Measurements from ENCODE around the gene EDC3. TPM values are rescaled to one million over a fixed set of nuclear protein-coding genes. Genes with fewer than 3 reads are reported as not detected.

Gene EDC3
- total RNA-seq, 1 donor, result 9.8 TPM

DNA sequence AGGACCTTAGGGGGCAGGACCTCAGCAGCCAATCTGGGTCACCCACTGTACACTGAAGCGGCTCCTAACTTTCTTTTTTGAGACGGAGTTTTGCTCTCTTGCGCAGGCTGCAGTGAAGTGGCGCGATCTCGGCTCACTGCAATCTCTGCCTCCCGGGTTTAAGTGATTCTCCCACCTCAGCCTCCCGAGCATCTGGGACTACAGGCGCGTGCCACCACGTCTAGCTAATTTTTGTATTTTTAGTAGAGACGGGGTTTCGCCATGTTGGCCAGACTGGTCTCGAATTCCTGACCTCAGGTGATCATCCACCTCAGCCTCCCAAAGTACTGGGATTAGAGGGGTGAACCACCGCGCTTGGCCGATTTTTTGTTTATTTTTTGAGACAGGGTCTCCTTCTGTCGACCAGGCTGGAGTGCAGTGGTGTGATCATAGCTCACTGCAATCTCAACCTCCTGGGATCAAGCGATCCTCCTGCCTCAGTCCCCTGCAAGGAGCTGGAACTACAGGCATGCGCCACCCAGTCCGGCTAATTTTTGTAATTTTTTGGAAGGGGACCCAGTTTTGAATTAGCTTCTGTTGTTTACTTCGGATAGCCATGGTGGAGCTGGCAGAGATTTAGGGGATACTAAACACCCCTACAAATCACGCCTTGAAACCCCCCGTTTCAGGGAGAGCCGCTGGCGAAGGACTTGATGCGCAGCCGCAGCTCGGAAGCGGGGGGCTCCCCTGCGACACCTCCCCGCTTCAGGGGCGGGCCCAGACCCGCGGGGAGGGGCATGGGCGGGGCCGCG lies 81.7 kb downstream of the EDC3 start:
- DNase-seq (ENCODE audit: insufficient read length, low spot score, missing footprints), result no peak
- Histone ChIP-seq H2AFZ (ENCODE audit: low read length) (peak overlapping the region; percentile 76), H3K9me3 (ENCODE audit: low read depth, low read length) (no peaks in the 10 kb centered on the region), H3K27me3 (ENCODE audit: insufficient read depth, low read length) (peaks cover 7% of the 10 kb centered on the region), H3K79me2 (ENCODE audit: insufficient read depth, low read length) (peaks cover 40% of the 10 kb centered on the region), H3K36me3 (ENCODE audit: insufficient read depth, low read length) (peaks cover 2% of the 10 kb centered on the region), H3K4me1 (ENCODE audit: insufficient read depth, low read length) (peaks cover 21% of the 10 kb centered on the region), H3K4me2 (ENCODE audit: insufficient read depth, low read length) (peak overlapping the region; percentile 85), H3K4me3 (ENCODE audit: insufficient read depth, low read length) (peak overlapping the region; percentile 87), H4K20me1 (ENCODE audit: insufficient read depth, low read length) (peaks cover 29% of the 10 kb centered on the region), H3K27ac (ENCODE audit: low read depth, low read length) (no peak overlapping the region)
- TF ChIP-seq, protein P1, sequence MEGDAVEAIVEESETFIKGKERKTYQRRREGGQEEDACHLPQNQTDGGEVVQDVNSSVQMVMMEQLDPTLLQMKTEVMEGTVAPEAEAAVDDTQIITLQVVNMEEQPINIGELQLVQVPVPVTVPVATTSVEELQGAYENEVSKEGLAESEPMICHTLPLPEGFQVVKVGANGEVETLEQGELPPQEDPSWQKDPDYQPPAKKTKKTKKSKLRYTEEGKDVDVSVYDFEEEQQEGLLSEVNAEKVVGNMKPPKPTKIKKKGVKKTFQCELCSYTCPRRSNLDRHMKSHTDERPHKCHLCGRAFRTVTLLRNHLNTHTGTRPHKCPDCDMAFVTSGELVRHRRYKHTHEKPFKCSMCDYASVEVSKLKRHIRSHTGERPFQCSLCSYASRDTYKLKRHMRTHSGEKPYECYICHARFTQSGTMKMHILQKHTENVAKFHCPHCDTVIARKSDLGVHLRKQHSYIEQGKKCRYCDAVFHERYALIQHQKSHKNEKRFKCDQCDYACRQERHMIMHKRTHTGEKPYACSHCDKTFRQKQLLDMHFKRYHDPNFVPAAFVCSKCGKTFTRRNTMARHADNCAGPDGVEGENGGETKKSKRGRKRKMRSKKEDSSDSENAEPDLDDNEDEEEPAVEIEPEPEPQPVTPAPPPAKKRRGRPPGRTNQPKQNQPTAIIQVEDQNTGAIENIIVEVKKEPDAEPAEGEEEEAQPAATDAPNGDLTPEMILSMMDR (IDR thresholded peaks at IDR 0.05; ENCODE audit: extremely low read depth, low read depth, low read length), result no peak

DNA sequence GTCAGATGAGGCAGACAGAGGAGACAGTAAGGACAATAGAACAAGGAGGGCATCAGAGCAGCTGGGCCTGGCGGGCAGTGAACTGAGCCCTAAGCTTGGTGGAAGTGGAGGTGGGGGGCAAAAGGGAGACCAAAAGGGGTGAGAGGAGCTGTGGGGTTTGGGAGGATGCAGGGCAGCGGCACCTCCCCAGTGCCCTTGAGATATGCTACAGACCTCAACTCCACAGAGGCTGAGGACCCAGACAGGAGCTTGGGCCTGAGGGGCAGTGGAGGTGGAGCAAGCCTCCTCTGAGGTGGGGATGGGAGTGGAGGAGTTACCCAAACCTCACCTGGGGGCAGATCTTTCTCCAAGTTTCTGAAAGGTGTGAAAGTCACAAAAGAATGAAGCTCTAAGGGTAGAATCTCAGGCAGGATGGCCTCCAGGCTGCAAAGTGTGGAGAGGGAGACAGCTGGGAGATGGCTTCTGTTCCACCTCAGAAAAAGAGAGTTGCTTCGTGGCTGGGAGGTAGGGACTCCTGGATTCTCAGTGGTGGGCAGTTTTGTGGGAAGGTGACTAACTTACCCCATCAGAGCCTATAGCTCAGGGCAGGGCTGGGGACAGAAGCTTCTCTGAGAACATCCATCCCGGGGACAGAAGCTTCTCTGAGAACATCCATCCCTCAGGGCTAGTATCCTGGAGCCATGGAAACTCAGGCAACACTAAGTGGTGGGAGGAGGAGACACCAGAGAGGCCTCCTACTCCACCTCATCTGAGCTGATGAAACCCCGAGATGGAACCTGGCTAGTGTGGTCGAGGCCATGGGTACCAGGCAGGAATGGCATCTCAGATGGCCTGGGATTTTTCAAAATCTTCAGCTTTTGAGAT lies 82.5 kb downstream of the EDC3 start:
- no peak overlapping the region for H3K27ac ChIP-seq (ENCODE audit: low read depth, low read length)
- TF ChIP-seq, protein P1 (IDR thresholded peaks at IDR 0.05; ENCODE audit: extremely low read depth, low read depth, low read length), result no peak
- H3K4me2 ChIP-seq (ENCODE audit: insufficient read depth, low read length), result no peak overlapping the region
- H3K4me3 ChIP-seq (ENCODE audit: insufficient read depth, low read length), result no peak overlapping the region
- H3K36me3 ChIP-seq (ENCODE audit: insufficient read depth, low read length), result no peaks in the 10 kb centered on the region
- no peaks in the 10 kb centered on the region for H3K9me3 ChIP-seq (ENCODE audit: low read depth, low read length)
- H2AFZ ChIP-seq (ENCODE audit: low read length), result no peak overlapping the region
- peaks cover 21% of the 10 kb centered on the region for H4K20me1 ChIP-seq (ENCODE audit: insufficient read depth, low read length)
- H3K27me3 ChIP-seq (ENCODE audit: insufficient read depth, low read length), result peaks cover 10% of the 10 kb centered on the region
- DNase-seq (ENCODE audit: insufficient read length, low spot score, missing footprints), result peak; percentile 73
- peaks cover 32% of the 10 kb centered on the region for H3K79me2 ChIP-seq (ENCODE audit: insufficient read depth, low read length)
- H3K4me1 ChIP-seq (ENCODE audit: insufficient read depth, low read length), result peaks cover 21% of the 10 kb centered on the region

DNA sequence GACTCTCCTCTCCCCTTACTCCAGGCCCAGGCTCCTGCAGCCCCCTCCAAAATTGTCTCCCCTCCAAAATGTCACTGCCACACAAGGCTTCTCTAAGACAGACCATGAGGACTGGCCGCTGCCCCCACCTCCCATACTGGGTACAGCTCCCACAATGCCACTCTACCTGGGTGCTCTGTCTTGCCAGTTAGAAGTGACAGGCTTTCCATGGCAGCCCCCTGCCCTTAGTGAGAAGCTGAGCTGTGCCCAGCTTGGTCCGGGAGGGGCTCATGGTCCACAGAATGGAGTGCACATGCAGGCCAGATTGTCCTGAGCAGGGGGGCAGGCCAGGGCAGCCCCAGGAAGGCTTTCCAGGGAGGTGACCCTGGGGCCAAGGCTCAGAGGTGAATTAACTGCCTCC lies 83.1 kb downstream of the EDC3 start:
- Histone ChIP-seq H3K9me3 (ENCODE audit: low read depth, low read length) (no peaks in the 10 kb centered on the region), H3K79me2 (ENCODE audit: insufficient read depth, low read length) (peaks cover 25% of the 10 kb centered on the region), H3K4me1 (ENCODE audit: insufficient read depth, low read length) (peaks cover 21% of the 10 kb centered on the region), H3K4me2 (ENCODE audit: insufficient read depth, low read length) (no peak overlapping the region), H2AFZ (ENCODE audit: low read length) (no peak overlapping the region), H3K27ac (ENCODE audit: low read depth, low read length) (no peak overlapping the region), H3K4me3 (ENCODE audit: insufficient read depth, low read length) (no peak overlapping the region), H3K36me3 (ENCODE audit: insufficient read depth, low read length) (no peaks in the 10 kb centered on the region), H3K27me3 (ENCODE audit: insufficient read depth, low read length) (peaks cover 16% of the 10 kb centered on the region), H4K20me1 (ENCODE audit: insufficient read depth, low read length) (peaks cover 14% of the 10 kb centered on the region)
- DNase-seq (ENCODE audit: insufficient read length, low spot score, missing footprints), result peak; percentile 47
- TF ChIP-seq, protein P1 (IDR thresholded peaks at IDR 0.05; ENCODE audit: extremely low read depth, low read depth, low read length), result no peak

DNA sequence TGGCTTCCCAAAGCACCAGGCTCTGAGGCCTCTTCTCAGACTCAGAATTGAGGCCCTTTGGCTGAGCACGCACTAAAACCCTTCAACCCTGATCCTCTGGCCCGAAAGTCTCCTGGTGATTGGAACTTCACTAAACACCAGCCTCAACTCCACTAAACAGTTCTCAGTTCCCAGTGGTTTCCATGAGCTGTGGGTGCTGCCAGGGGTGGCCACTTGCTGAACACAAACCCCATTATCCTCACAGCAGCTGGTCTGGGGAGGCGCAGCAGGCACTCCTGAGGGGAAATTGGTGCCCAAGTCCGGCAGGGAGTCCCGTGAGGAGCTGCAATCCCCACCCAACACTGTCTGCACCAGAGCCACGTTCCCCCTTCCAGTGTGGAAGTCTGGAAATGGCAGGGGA lies 84.0 kb downstream of the EDC3 start:
- peak; percentile 35 for DNase-seq (ENCODE audit: insufficient read length, low spot score, missing footprints)
- TF ChIP-seq, protein P1 (IDR thresholded peaks at IDR 0.05; ENCODE audit: extremely low read depth, low read depth, low read length), result no peak
- Histone ChIP-seq H4K20me1 (ENCODE audit: insufficient read depth, low read length) (peaks cover 6% of the 10 kb centered on the region), H3K4me2 (ENCODE audit: insufficient read depth, low read length) (no peak overlapping the region), H3K79me2 (ENCODE audit: insufficient read depth, low read length) (peaks cover 17% of the 10 kb centered on the region), H3K27ac (ENCODE audit: low read depth, low read length) (no peak overlapping the region), H3K4me3 (ENCODE audit: insufficient read depth, low read length) (no peak overlapping the region), H3K36me3 (ENCODE audit: insufficient read depth, low read length) (no peaks in the 10 kb centered on the region), H2AFZ (ENCODE audit: low read length) (no peak overlapping the region), H3K9me3 (ENCODE audit: low read depth, low read length) (no peaks in the 10 kb centered on the region), H3K4me1 (ENCODE audit: insufficient read depth, low read length) (peaks cover 12% of the 10 kb centered on the region), H3K27me3 (ENCODE audit: insufficient read depth, low read length) (peaks cover 16% of the 10 kb centered on the region)
